ENCODE results near the gene PRKN.

The PRKN gene

GRCh38 chr6:162671580-162672165 lies 55.9 kb downstream of the PRKN start:
- DNase-seq: no peak

GRCh38 chr6:162670345-162670744 lies 57.2 kb downstream of the PRKN start:
- no peak for DNase-seq

- DNase-seq: no peak
Observed at GRCh38 chr6:162666246-162666645, 61.3 kb downstream of the PRKN start.

GRCh38 chr6:162653808-162654207 lies 73.8 kb downstream of the PRKN start:
- DNase-seq: no peak

GRCh38 chr6:162651505-162651904 lies 76.1 kb downstream of the PRKN start:
- no peak for DNase-seq

- DNase-seq: no peak
Observed at GRCh38 chr6:162649271-162649670, 78.3 kb downstream of the PRKN start.

GRCh38 chr6:162644153-162644552 lies 83.4 kb downstream of the PRKN start:
- no peak for DNase-seq

- DNase-seq: no peak
Observed at GRCh38 chr6:162640756-162641155, 86.8 kb downstream of the PRKN start.

- no peak for DNase-seq
Observed at GRCh38 chr6:162639951-162640350, 87.6 kb downstream of the PRKN start.

GRCh38 chr6:162638931-162639574 lies 88.5 kb downstream of the PRKN start:
- no peak for DNase-seq

- DNase-seq: no peak
Observed at GRCh38 chr6:162637317-162637716, 90.2 kb downstream of the PRKN start.

GRCh38 chr6:162636167-162636566 lies 91.4 kb downstream of the PRKN start:
- no peak for DNase-seq

- no peak for DNase-seq
Observed at GRCh38 chr6:162631546-162631945, 96.0 kb downstream of the PRKN start.

GRCh38 chr6:162630069-162630468 lies 97.5 kb downstream of the PRKN start:
- DNase-seq: no peak

GRCh38 chr6:162627825-162628224 lies 99.7 kb downstream of the PRKN start:
- DNase-seq: no peak

- DNase-seq: no peak
Observed at GRCh38 chr6:162627362-162627761, 100.2 kb downstream of the PRKN start.

GRCh38 chr6:162626869-162627268 lies 100.7 kb downstream of the PRKN start:
- DNase-seq: no peak

GRCh38 chr6:162625846-162626540 lies 101.6 kb downstream of the PRKN start:
- DNase-seq: no peak

GRCh38 chr6:162622572-162622971 lies 105.0 kb downstream of the PRKN start:
- no peak for DNase-seq

- DNase-seq: peak; percentile 13
Observed at GRCh38 chr6:162621246-162621645, 106.3 kb downstream of the PRKN start.

- DNase-seq: no peak
Observed at GRCh38 chr6:162620073-162620472, 107.5 kb downstream of the PRKN start.

- no peak for DNase-seq
Observed at GRCh38 chr6:162618448-162619002, 109.0 kb downstream of the PRKN start.

GRCh38 chr6:162615016-162615705 lies 112.4 kb downstream of the PRKN start:
- DNase-seq: no peak

Data from activated CD4-positive, alpha-beta T cell treated with anti-CD3 and anti-CD28 coated beads, Interleukin-2, amount 50 U/mL, for 16 hours (primary cell).